CD14-positive monocyte (primary cell): ENCODE results near the gene MAFG. TPM values are rescaled to one million over a fixed set of nuclear protein-coding genes. Genes with fewer than 3 reads are reported as not detected.

Experiments used
- DNase-seq, 3 donors: peaks; one replicate each; pipeline ENCODE4 v3.0.0-alpha.2; 2011 to 2022
- H2AFZ ChIP-seq: 2 replicates; pipeline ENCODE4 v1.6.0; 2012; ENCODE audit warnings: mild to moderate bottlenecking, low read depth, low read length, inconsistent platforms; ENCODE audit not compliant: insufficient read depth, poor library complexity, severe bottlenecking
- H3K27ac ChIP-seq, 2 donors: 1 replicate in 1 of 2; 2 replicates in 1 of 2; pipeline ENCODE4 v1.5.1; 2012 to 2013; ENCODE audit warnings: low read length in 2 of 2, control low read depth in 1 of 2, inconsistent platforms in 1 of 2, low read depth in 1 of 2, mild to moderate bottlenecking in 1 of 2
- H3K27me3 ChIP-seq, 2 donors: one replicate each; pipeline versions ENCODE4 v1.6.0 to v1.6.1; 2011 to 2013; ENCODE audit warnings: low read length in 2 of 2; ENCODE audit not compliant: control insufficient read depth in 2 of 2, insufficient read depth in 2 of 2
- H3K36me3 ChIP-seq, 2 donors: replicated peaks in 1 of 2; 1 replicate in 1 of 2; 2 replicates in 1 of 2; pipeline versions ENCODE4 v1.5.1 to v1.6.1; 2012 to 2013; ENCODE audit warnings: low read length in 2 of 2, control low read depth in 1 of 2, inconsistent platforms in 1 of 2, mild to moderate bottlenecking in 1 of 2; ENCODE audit not compliant: insufficient read depth in 2 of 2, control insufficient read depth in 1 of 2
- H3K4me1 ChIP-seq, 2 donors: 1 replicate in 1 of 2; 2 replicates in 1 of 2; pipeline versions ENCODE4 v1.5.1 to v1.6.1; 2012 to 2013; ENCODE audit warnings: low read length in 2 of 2, control low read depth in 1 of 2, inconsistent platforms in 1 of 2, mild to moderate bottlenecking in 1 of 2, moderate library complexity in 1 of 2; ENCODE audit not compliant: insufficient read depth in 2 of 2, control insufficient read depth in 1 of 2
- H3K4me2 ChIP-seq: replicated peaks from 2 replicates; pipeline ENCODE3; 2012; ENCODE audit warnings: low read length, moderate library complexity, mild to moderate bottlenecking; ENCODE audit not compliant: poor library complexity, severe bottlenecking; ENCODE audit errors: extremely low read depth
- H3K4me3 ChIP-seq, 3 experiments: fragments of 200-600 bp in 1 of 3; sonication (generic) in 1 of 3; replicated peaks in 1 of 3; 1 replicate in 2 of 3; 2 replicates in 1 of 3; pipeline ENCODE4 v1.5.1; 2011 to 2013; ENCODE audit warnings: low read length in 3 of 3, mild to moderate bottlenecking in 3 of 3, control low read depth in 2 of 3, low read depth in 2 of 3, inconsistent platforms in 1 of 3, moderate library complexity in 1 of 3
- H3K79me2 ChIP-seq: 2 replicates; pipeline ENCODE4 v1.6.0; 2012; ENCODE audit warnings: mild to moderate bottlenecking, control low read depth, inconsistent platforms, low read length, moderate library complexity; ENCODE audit not compliant: insufficient read depth
- H3K9ac ChIP-seq: 2 replicates; pipeline ENCODE4 v1.6.0; 2017; ENCODE audit warnings: low read length, mild to moderate bottlenecking; ENCODE audit not compliant: insufficient read depth, poor library complexity, severe bottlenecking
- H3K9me3 ChIP-seq, 2 donors: replicated peaks in 1 of 2; 1 replicate in 1 of 2; 2 replicates in 1 of 2; pipeline versions ENCODE4 v1.5.1 to v1.6.1; 2012 to 2013; ENCODE audit warnings: low read length in 2 of 2, control low read depth in 1 of 2; ENCODE audit not compliant: control insufficient read depth in 1 of 2, insufficient read depth in 1 of 2
- H4K20me1 ChIP-seq: 2 replicates; pipeline ENCODE4 v1.6.0; 2012; ENCODE audit warnings: mild to moderate bottlenecking, low read length, control low read depth, moderate library complexity; ENCODE audit not compliant: insufficient read depth
- H3K27ac Mint-ChIP-seq, 7 donors: one replicate each; pipeline ENCODE4 v1.8.0; 2020; ENCODE audit warnings: mild to moderate bottlenecking in 7 of 7, mixed read lengths in 7 of 7, moderate library complexity in 6 of 7, inconsistent platforms in 2 of 7
- H3K27me3 Mint-ChIP-seq, 3 donors: one replicate each; pipeline ENCODE4 v1.8.0; 2021 to 2022; ENCODE audit warnings: low read depth in 3 of 3, mild to moderate bottlenecking in 3 of 3, mixed read lengths in 3 of 3, moderate library complexity in 3 of 3, inconsistent platforms in 1 of 3
- H3K36me3 Mint-ChIP-seq, 2 donors: one replicate each; pipeline ENCODE4 v1.8.0; 2020; ENCODE audit warnings: mixed read lengths in 2 of 2, inconsistent platforms in 1 of 2, mild to moderate bottlenecking in 1 of 2
- H3K4me1 Mint-ChIP-seq: one replicate; pipeline ENCODE4 v1.8.0; 2020; ENCODE audit warnings: mild to moderate bottlenecking, mixed read lengths
- H3K4me3 Mint-ChIP-seq, 2 donors: one replicate each; pipeline ENCODE4 v1.8.0; 2020; ENCODE audit warnings: mild to moderate bottlenecking in 2 of 2, mixed read lengths in 2 of 2, moderate library complexity in 1 of 2
- H3K9me3 Mint-ChIP-seq, 7 donors: one replicate each; pipeline ENCODE4 v1.8.0; 2020 to 2022; ENCODE audit warnings: mixed read lengths in 7 of 7, mild to moderate bottlenecking in 6 of 7, moderate library complexity in 6 of 7, inconsistent platforms in 2 of 7
- WGBS: methylation state at CpG from one replicate; pipeline ENCODE4 v1.1.5; 2013; ENCODE audit warnings: missing lambda C conversion rate; ENCODE audit not compliant: insufficient coverage; 5-methylcytosine and 5-hydroxymethylcytosine counted together
- intact Hi-C, 2 donors: fragments of 100-400 bp; cut with micrococcal nuclease; formaldehyde crosslinking; loops; one replicate each; pipeline versions ENCODE4 v1.15.0 to v1.15.1; 2023
- polyA plus RNA-seq, 3 donors: library from polyadenylated mRNA; depleted of rRNA in 1 of 3; unstranded in 2 of 3; stranded (reverse) in 1 of 3; fragments of 300-500 nt in 2 of 3; fragments of >200 nt in 1 of 3; fragmentation: Illumina TruSeq in 2 of 3; gene quantifications; 1 replicate in 2 of 3; 2 replicates in 1 of 3; pipeline ENCODE4 v1.2.3, GENCODE V29; 2012 to 2021
- TF ChIP-seq, protein P1 (sequence below): fragments of 200-600 bp; IDR thresholded peaks from one replicate; pipeline ENCODE4 v1.8.0; 2022; ENCODE audit warnings: antibody characterized with exemption, mild to moderate bottlenecking

MAFG gene
- polyA plus RNA-seq, 3 donors, result 7.4 to 66.0 (median 7.6) TPM

DNA sequence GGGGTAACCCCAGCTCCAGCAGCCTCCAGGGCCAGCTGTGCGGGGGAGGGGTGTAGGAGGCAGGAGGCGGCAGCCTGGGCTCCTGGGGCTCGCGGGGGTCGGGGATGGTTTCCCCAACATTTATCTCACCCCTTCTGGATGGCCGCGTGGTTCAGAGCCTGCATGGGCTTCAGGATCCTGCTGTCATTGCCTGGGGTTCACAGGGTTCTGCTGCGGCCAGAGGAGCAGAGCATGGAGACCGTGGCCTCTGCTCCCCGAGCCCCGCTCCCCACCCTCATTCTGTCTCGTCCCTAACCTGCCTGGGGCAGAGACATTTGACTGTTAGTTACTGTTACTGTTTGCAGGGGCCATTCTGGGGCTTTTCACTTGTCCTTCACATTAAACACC, 14.6 kb upstream of the MAFG start:
- no peaks in the 10 kb centered on the region for H3K79me2 ChIP-seq
- H3K4me2 ChIP-seq, result no peak overlapping the region
- TF ChIP-seq, protein P1, sequence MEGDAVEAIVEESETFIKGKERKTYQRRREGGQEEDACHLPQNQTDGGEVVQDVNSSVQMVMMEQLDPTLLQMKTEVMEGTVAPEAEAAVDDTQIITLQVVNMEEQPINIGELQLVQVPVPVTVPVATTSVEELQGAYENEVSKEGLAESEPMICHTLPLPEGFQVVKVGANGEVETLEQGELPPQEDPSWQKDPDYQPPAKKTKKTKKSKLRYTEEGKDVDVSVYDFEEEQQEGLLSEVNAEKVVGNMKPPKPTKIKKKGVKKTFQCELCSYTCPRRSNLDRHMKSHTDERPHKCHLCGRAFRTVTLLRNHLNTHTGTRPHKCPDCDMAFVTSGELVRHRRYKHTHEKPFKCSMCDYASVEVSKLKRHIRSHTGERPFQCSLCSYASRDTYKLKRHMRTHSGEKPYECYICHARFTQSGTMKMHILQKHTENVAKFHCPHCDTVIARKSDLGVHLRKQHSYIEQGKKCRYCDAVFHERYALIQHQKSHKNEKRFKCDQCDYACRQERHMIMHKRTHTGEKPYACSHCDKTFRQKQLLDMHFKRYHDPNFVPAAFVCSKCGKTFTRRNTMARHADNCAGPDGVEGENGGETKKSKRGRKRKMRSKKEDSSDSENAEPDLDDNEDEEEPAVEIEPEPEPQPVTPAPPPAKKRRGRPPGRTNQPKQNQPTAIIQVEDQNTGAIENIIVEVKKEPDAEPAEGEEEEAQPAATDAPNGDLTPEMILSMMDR, result no peak
- H3K27ac Mint-ChIP-seq, result no peak overlapping the region
- no peak overlapping the region for H2AFZ ChIP-seq
- 71% methylated on average over 6 of the region's 12 CpGs for WGBS
- H3K4me3 ChIP-seq, result no peak overlapping the region
- no peak for DNase-seq
- no peaks in the 10 kb centered on the region for H3K36me3 Mint-ChIP-seq
- H3K4me1 Mint-ChIP-seq, result peaks cover 6% of the 10 kb centered on the region
- intact Hi-C loops, result no loop called here
- no peak overlapping the region for H3K9ac ChIP-seq
- peaks cover 16 to 52% (median 35%) of the 10 kb centered on the region in 3 donors for H3K27me3 Mint-ChIP-seq
- H3K9me3 Mint-ChIP-seq, result no peaks in the 10 kb centered on the region
- no peak overlapping the region for H3K4me3 Mint-ChIP-seq
- H3K9me3 ChIP-seq, result no peaks in the 10 kb centered on the region
- H3K36me3 ChIP-seq, result no peaks in the 10 kb centered on the region
- H3K4me1 ChIP-seq, result peaks cover 3 to 7% of the 10 kb centered on the region in 2 donors
- H3K27ac ChIP-seq, result no peak overlapping the region
- H3K27me3 ChIP-seq, result peaks cover 0 to 18% of the 10 kb centered on the region in 2 donors
- no peaks in the 10 kb centered on the region for H4K20me1 ChIP-seq

DNA sequence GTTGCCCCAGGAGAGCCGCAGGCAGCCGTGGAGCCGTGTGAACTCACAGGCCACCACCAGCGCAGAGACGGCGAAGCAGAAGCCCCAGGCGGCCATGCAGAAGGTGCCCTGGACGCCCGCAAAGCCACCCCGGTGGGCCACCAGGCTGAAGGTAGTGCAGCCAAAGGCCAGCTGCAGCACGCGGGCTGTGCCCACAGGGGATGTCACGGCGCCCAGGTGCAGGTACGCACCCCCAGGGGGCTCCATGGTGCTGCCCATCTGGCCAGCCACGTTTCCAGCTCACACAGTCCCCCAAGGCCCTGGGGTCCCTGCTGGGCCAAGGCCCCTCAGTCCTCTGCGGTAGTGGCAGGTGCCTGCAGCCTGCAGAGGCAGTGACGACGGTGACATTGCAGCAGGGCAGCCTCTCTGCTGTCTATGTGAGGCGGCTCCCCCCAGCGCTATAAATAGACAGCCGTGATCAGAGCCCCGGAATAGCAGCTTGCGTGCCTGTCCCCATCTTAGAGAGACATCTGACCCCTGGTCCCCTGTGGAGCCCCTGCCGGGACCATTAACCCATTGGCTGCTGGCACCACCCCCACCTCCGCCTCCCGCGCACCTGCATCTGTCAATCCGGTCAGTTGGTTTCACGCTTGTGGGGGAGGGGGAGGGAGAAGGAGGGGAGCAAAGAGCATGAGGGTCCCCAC, 14.1 kb upstream of the MAFG start:
- Mint-ChIP-seq H3K27me3 (peaks cover 17 to 53% (median 35%) of the 10 kb centered on the region in 3 donors), H3K4me1 (peaks cover 8% of the 10 kb centered on the region), H3K4me3 (no peak overlapping the region), H3K36me3 (no peaks in the 10 kb centered on the region), H3K27ac (no peak overlapping the region), H3K9me3 (no peaks in the 10 kb centered on the region)
- no peak for DNase-seq
- Histone ChIP-seq H2AFZ (no peak overlapping the region), H3K27ac (no peak overlapping the region), H3K79me2 (no peaks in the 10 kb centered on the region), H3K36me3 (no peaks in the 10 kb centered on the region), H3K9ac (no peak overlapping the region), H4K20me1 (no peaks in the 10 kb centered on the region), H3K4me2 (no peak overlapping the region), H3K4me3 (no peak overlapping the region), H3K4me1 (peaks cover 8 to 13% of the 10 kb centered on the region in 2 donors), H3K27me3 (peaks cover 0 to 21% of the 10 kb centered on the region in 2 donors), H3K9me3 (no peaks in the 10 kb centered on the region)
- intact Hi-C loops, result no loop called here
- TF ChIP-seq, protein P1, result no peak
- 65% methylated on average over 29 of the region's 30 CpGs for WGBS
